IPS-18a (cell line): ENCODE results near the gene WASF1.

Source experiments
- H3K27ac ChIP-seq: one replicate; pipeline ENCODE4 v1.5.1; 2013; ENCODE audit warnings: low read length
- H3K27me3 ChIP-seq: one replicate; pipeline ENCODE4 v1.6.1; 2013; ENCODE audit warnings: mild to moderate bottlenecking, low read length; ENCODE audit not compliant: control insufficient read depth, insufficient read depth
- H3K36me3 ChIP-seq: one replicate; pipeline ENCODE4 v1.6.1; 2013; ENCODE audit warnings: low read depth, low read length; ENCODE audit not compliant: control insufficient read depth
- H3K4me1 ChIP-seq: one replicate; pipeline ENCODE4 v1.6.1; 2013; ENCODE audit warnings: low read depth, low read length; ENCODE audit not compliant: control insufficient read depth
- H3K4me3 ChIP-seq: one replicate; pipeline ENCODE4 v1.5.1; 2013; ENCODE audit warnings: low read length
- H3K9ac ChIP-seq: one replicate; pipeline ENCODE4 v1.6.1; 2013; ENCODE audit warnings: mild to moderate bottlenecking, low read length, moderate library complexity
- H3K9me3 ChIP-seq: one replicate; pipeline ENCODE4 v1.6.1; 2013; ENCODE audit warnings: low read depth, low read length; ENCODE audit not compliant: control insufficient read depth

WASF1 gene

GRCh38 chr6:110105296-110105695 lies 74.2 kb downstream of the WASF1 start:
- H3K9me3 ChIP-seq = no peaks in the 10 kb centered on the region
- peaks cover 9% of the 10 kb centered on the region for H3K4me1 ChIP-seq
- no peak overlapping the region for H3K9ac ChIP-seq
- H3K27ac ChIP-seq = no peak overlapping the region
- peaks cover 30% of the 10 kb centered on the region for H3K36me3 ChIP-seq
- H3K4me3 ChIP-seq = no peak overlapping the region
- no peaks in the 10 kb centered on the region for H3K27me3 ChIP-seq

- Histone ChIP-seq H3K4me1 (peaks cover 12% of the 10 kb centered on the region), H3K9me3 (no peaks in the 10 kb centered on the region)
These were observed 76.2 kb downstream of the WASF1 start for GRCh38 chr6:110103260-110103659.

GRCh38 chr6:110102411-110102810 lies 77.1 kb downstream of the WASF1 start:
- Histone ChIP-seq H3K4me3 (no peak overlapping the region), H3K36me3 (peaks cover 30% of the 10 kb centered on the region), H3K9ac (no peak overlapping the region), H3K27me3 (no peaks in the 10 kb centered on the region), H3K9me3 (no peaks in the 10 kb centered on the region), H3K27ac (no peak overlapping the region), H3K4me1 (peaks cover 18% of the 10 kb centered on the region)

More at GRCh38 chr6:110103260-110103659, 76.2 kb downstream of the WASF1 start:
- H3K27me3 ChIP-seq = no peaks in the 10 kb centered on the region
- H3K27ac ChIP-seq = no peak overlapping the region
- no peak overlapping the region for H3K9ac ChIP-seq
- peaks cover 35% of the 10 kb centered on the region for H3K36me3 ChIP-seq
- no peak overlapping the region for H3K4me3 ChIP-seq

GRCh38 chr6:110101885-110102284 lies 77.6 kb downstream of the WASF1 start:
- Histone ChIP-seq H3K27me3 (no peaks in the 10 kb centered on the region), H3K27ac (no peak overlapping the region), H3K4me3 (no peak overlapping the region), H3K4me1 (peaks cover 23% of the 10 kb centered on the region), H3K9ac (no peak overlapping the region), H3K36me3 (peaks cover 27% of the 10 kb centered on the region), H3K9me3 (no peaks in the 10 kb centered on the region)

GRCh38 chr6:110098511-110099116 lies 80.9 kb downstream of the WASF1 start:
- no peaks in the 10 kb centered on the region for H3K27me3 ChIP-seq
- H3K36me3 ChIP-seq = peaks cover 20% of the 10 kb centered on the region
- H3K9ac ChIP-seq = no peak overlapping the region
- peaks cover 30% of the 10 kb centered on the region for H3K4me1 ChIP-seq
- H3K9me3 ChIP-seq = no peaks in the 10 kb centered on the region
- H3K27ac ChIP-seq = no peak overlapping the region
- H3K4me3 ChIP-seq = no peak overlapping the region

- Histone ChIP-seq H3K27ac (no peak overlapping the region), H3K4me3 (peak overlapping the region; percentile 7), H3K27me3 (no peaks in the 10 kb centered on the region), H3K9me3 (no peaks in the 10 kb centered on the region), H3K36me3 (peaks cover 13% of the 10 kb centered on the region), H3K9ac (no peak overlapping the region), H3K4me1 (peaks cover 30% of the 10 kb centered on the region)
These were observed 82.0 kb downstream of the WASF1 start for GRCh38 chr6:110097443-110097842.

GRCh38 chr6:110095935-110096334 lies 83.5 kb downstream of the WASF1 start:
- no peak overlapping the region for H3K27ac ChIP-seq
- peaks cover 21% of the 10 kb centered on the region for H3K4me1 ChIP-seq
- H3K4me3 ChIP-seq = no peak overlapping the region
- peaks cover 10% of the 10 kb centered on the region for H3K36me3 ChIP-seq
- H3K9ac ChIP-seq = no peak overlapping the region
- H3K9me3 ChIP-seq = no peaks in the 10 kb centered on the region
- no peaks in the 10 kb centered on the region for H3K27me3 ChIP-seq

- H3K27me3 ChIP-seq = no peaks in the 10 kb centered on the region
- H3K9me3 ChIP-seq = no peaks in the 10 kb centered on the region
- H3K4me1 ChIP-seq = peaks cover 21% of the 10 kb centered on the region
- H3K9ac ChIP-seq = no peak overlapping the region
- peaks cover 6% of the 10 kb centered on the region for H3K36me3 ChIP-seq
- H3K27ac ChIP-seq = no peak overlapping the region
- no peak overlapping the region for H3K4me3 ChIP-seq
These were observed 84.4 kb downstream of the WASF1 start for GRCh38 chr6:110095101-110095500.

GRCh38 chr6:110093981-110094380 lies 85.5 kb downstream of the WASF1 start:
- Histone ChIP-seq H3K4me1 (peaks cover 21% of the 10 kb centered on the region), H3K4me3 (no peak overlapping the region), H3K9ac (no peak overlapping the region), H3K36me3 (peaks cover 3% of the 10 kb centered on the region), H3K27ac (no peak overlapping the region), H3K27me3 (no peaks in the 10 kb centered on the region), H3K9me3 (no peaks in the 10 kb centered on the region)

GRCh38 chr6:110090876-110091275 lies 88.6 kb downstream of the WASF1 start:
- Histone ChIP-seq H3K36me3 (no peaks in the 10 kb centered on the region), H3K9ac (no peak overlapping the region), H3K9me3 (no peaks in the 10 kb centered on the region), H3K27me3 (no peaks in the 10 kb centered on the region), H3K4me1 (no peaks in the 10 kb centered on the region), H3K27ac (no peak overlapping the region), H3K4me3 (no peak overlapping the region)

- Histone ChIP-seq H3K9ac (no peak overlapping the region), H3K4me1 (no peaks in the 10 kb centered on the region), H3K27ac (no peak overlapping the region), H3K36me3 (no peaks in the 10 kb centered on the region), H3K9me3 (no peaks in the 10 kb centered on the region), H3K27me3 (no peaks in the 10 kb centered on the region), H3K4me3 (no peak overlapping the region)
These were observed 90.1 kb downstream of the WASF1 start for GRCh38 chr6:110089323-110089722.

GRCh38 chr6:110085285-110085684 lies 94.2 kb downstream of the WASF1 start:
- Histone ChIP-seq H3K9me3 (no peaks in the 10 kb centered on the region), H3K9ac (no peak overlapping the region), H3K27ac (no peak overlapping the region), H3K4me1 (no peaks in the 10 kb centered on the region), H3K27me3 (no peaks in the 10 kb centered on the region), H3K4me3 (no peak overlapping the region), H3K36me3 (no peaks in the 10 kb centered on the region)
